Lung microvascular endothelial cell (primary cell): ENCODE data around the gene GALR2. TPM values are rescaled to one million over a fixed set of nuclear protein-coding genes. Genes with fewer than 3 reads are reported as not detected.

Experiments
- DNase-seq, 2 donors: peaks; one replicate each; pipeline versions ENCODE4 v3.0.0 to v3.0.0-alpha.2; 2010; ENCODE audit warnings: low read depth in 2 of 2
- total RNA-seq: library from RNA; depleted of rRNA; stranded (reverse); fragments of >200 nt; gene quantifications from 2 replicates; pipeline ENCODE4 v1.2.1, GENCODE V29; 2014

Gene GALR2
- total RNA-seq, 1 donor from 2014 or later = 0.20 TPM

- DNase-seq = no peak
These were observed 51.3 kb downstream of the GALR2 start for GRCh38 chr17:76125922-76126321.

Other genes starting within 250 kb of the GALR2 start
- 3.8 and 5.2 TPM in 2 replicates for gene UNC13D, start 230.4 kb upstream of the GALR2 start, total RNA-seq
- 19.4 and 24.4 TPM in 2 replicates for gene WBP2, start 219.4 kb upstream of the GALR2 start, total RNA-seq
- gene TRIM47, start 196.2 kb upstream of the GALR2 start, total RNA-seq = 42.7 and 56.9 TPM in 2 replicates
- 16.3 and 17.7 TPM in 2 replicates for gene TRIM65, start 177.8 kb upstream of the GALR2 start, total RNA-seq
- gene MRPL38, start 169.9 kb upstream of the GALR2 start, total RNA-seq = 26.8 and 28.2 TPM in 2 replicates
- gene FBF1, start 133.7 kb upstream of the GALR2 start, total RNA-seq = 3.1 and 3.8 TPM in 2 replicates
- gene ACOX1, start 95.6 kb upstream of the GALR2 start, total RNA-seq = 35.7 and 50.2 TPM in 2 replicates
- gene TEN1, start 95.5 kb upstream of the GALR2 start, total RNA-seq = 16.1 and 20.0 TPM in 2 replicates
- gene CDK3, start 73.9 kb upstream of the GALR2 start, total RNA-seq = 0.22 and 0.79 TPM in 2 replicates
- gene EVPL, start 47.5 kb upstream of the GALR2 start, total RNA-seq = not detected in 2 replicates
- 20.0 and 21.4 TPM in 2 replicates for gene SRP68, start 2.3 kb upstream of the GALR2 start, total RNA-seq
- gene ZACN, start 4.4 kb downstream of the GALR2 start, total RNA-seq = not detected in 2 replicates
- 55.4 and 74.0 TPM in 2 replicates for gene EXOC7, start 29.0 kb downstream of the GALR2 start, total RNA-seq
- gene FOXJ1, start 66.5 kb downstream of the GALR2 start, total RNA-seq = not detected in 2 replicates
- gene RNF157, start 165.7 kb downstream of the GALR2 start, total RNA-seq = 0.20 and 0.22 TPM in 2 replicates
- 6.3 and 8.3 TPM in 2 replicates for gene UBALD2, start 190.6 kb downstream of the GALR2 start, total RNA-seq
- gene QRICH2, start 233.5 kb downstream of the GALR2 start, total RNA-seq = 5.2 and 12.1 TPM in 2 replicates